ENCODE results near the gene RANBP17. TPM values are rescaled to one million over a fixed set of nuclear protein-coding genes. Genes with fewer than 3 reads are reported as not detected.
"Not testable (repeated sequence)": the region's sequence is repeated elsewhere in the genome, so short reads cannot be mapped to it uniquely, and the experiment has no call there.

The RANBP17 gene
- total RNA-seq, 4 donors from 2014 or later: 10.2 to 13.8 (median 10.9) TPM

DNA sequence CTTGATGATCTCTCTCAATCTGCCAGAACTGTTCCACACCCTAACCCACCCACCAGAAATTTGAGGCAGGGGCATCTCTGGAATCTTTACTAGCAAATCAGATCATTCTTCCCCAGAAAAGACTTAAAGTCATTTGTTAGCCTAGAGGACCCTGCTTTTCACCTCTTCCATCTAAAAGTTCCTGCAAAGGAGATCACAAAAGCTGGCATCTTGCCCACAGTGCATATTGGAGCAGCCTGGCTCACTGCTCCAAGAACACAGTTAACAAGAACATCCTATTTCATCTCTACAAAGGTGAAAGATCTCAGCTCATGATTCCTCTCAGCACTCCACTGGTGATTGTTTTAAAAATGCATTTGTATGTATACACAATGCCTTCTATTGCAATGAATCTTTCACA, 42.0 kb upstream of the RANBP17 start:
- TF ChIP-seq EP300 (IDR thresholded peaks at IDR 0.05; ENCODE audit: low read depth) (no peak), POLR2A (IDR thresholded peaks at IDR 0.05) (no peak), POLR2AphosphoS5 (IDR thresholded peaks at IDR 0.05) (no peak)
- TF ChIP-seq, protein P1, sequence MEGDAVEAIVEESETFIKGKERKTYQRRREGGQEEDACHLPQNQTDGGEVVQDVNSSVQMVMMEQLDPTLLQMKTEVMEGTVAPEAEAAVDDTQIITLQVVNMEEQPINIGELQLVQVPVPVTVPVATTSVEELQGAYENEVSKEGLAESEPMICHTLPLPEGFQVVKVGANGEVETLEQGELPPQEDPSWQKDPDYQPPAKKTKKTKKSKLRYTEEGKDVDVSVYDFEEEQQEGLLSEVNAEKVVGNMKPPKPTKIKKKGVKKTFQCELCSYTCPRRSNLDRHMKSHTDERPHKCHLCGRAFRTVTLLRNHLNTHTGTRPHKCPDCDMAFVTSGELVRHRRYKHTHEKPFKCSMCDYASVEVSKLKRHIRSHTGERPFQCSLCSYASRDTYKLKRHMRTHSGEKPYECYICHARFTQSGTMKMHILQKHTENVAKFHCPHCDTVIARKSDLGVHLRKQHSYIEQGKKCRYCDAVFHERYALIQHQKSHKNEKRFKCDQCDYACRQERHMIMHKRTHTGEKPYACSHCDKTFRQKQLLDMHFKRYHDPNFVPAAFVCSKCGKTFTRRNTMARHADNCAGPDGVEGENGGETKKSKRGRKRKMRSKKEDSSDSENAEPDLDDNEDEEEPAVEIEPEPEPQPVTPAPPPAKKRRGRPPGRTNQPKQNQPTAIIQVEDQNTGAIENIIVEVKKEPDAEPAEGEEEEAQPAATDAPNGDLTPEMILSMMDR (IDR thresholded peaks at IDR 0.05): no peak
- H3K4me1 ChIP-seq: peaks cover 0 to 4% (median 0%) of the 10 kb centered on the region in 4 donors
- no peak for DNase-seq
- in situ Hi-C loops (cut with MboI; ENCODE audit: low pct_ligation_motif_present in 1 of 4, low pct_unique_long_range_greater_than_20kb in 1 of 4, low sequenced_read_pairs in 3 of 4) (loop anchor here in 2 of 4 donors (25.0 kb wide), 1 partner anchor 517 kb away; no protein-coding TSS in a partner anchor), intact Hi-C loops (cut with DNase I; ENCODE audit: low total_unique reads) (no loop called here)
- no peaks in the 10 kb centered on the region for H3K27me3 ChIP-seq
- H3K4me3 ChIP-seq: no peak overlapping the region
- H3K36me3 ChIP-seq: no peaks in the 10 kb centered on the region
- H3K9me3 ChIP-seq: no peaks in the 10 kb centered on the region
- H3K27ac ChIP-seq: no peak overlapping the region

DNA sequence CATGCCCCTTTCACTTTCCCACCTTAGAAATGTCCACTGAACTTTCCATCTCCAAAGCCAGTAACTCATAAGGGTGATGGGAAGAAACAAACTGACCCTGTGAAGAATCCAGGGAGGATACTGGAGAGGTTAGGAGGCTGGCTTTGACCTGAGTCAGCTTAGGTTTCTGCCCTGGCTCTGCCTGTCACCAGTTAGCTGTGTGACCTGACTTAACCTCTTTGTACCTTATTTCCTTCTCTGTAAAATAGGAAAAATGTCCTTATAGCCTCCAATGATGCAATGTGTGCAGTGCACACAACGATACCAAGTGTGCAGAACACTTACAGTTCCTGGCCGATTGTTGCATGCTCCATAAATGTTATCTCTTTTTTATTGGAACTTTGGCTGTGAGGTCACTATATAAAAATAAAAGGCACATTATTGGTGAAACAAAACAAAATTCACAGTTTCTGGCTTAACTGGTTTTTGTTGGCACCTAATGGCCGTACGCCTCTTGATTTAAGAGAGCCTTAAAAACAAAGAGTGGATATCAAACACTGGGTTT, 40.5 kb upstream of the RANBP17 start:
- H3K36me3 ChIP-seq: no peaks in the 10 kb centered on the region
- in situ Hi-C loops (cut with MboI; ENCODE audit: low pct_ligation_motif_present in 1 of 4, low pct_unique_long_range_greater_than_20kb in 1 of 4, low sequenced_read_pairs in 3 of 4) (loop anchor here in 2 of 4 donors (25.0 kb wide), 1 partner anchor 516 kb away; no protein-coding TSS in a partner anchor), intact Hi-C loops (cut with DNase I; ENCODE audit: low total_unique reads) (no loop called here)
- H3K4me1 ChIP-seq: peaks cover 0 to 4% (median 0%) of the 10 kb centered on the region in 4 donors
- H3K27ac ChIP-seq: no peak overlapping the region
- TF ChIP-seq POLR2A (IDR thresholded peaks at IDR 0.05) (no peak), POLR2AphosphoS5 (IDR thresholded peaks at IDR 0.05) (no peak), EP300 (IDR thresholded peaks at IDR 0.05; ENCODE audit: low read depth) (no peak)
- TF ChIP-seq, protein P1 (IDR thresholded peaks at IDR 0.05): no peak
- no peak overlapping the region for H3K4me3 ChIP-seq
- DNase-seq: no peak
- no peaks in the 10 kb centered on the region for H3K27me3 ChIP-seq
- no peaks in the 10 kb centered on the region for H3K9me3 ChIP-seq
- WGBS, 2 donors (ENCODE audit: low coverage in 1 of 2): 46 to 55% methylated on average over 4 of the region's 4 CpGs

DNA sequence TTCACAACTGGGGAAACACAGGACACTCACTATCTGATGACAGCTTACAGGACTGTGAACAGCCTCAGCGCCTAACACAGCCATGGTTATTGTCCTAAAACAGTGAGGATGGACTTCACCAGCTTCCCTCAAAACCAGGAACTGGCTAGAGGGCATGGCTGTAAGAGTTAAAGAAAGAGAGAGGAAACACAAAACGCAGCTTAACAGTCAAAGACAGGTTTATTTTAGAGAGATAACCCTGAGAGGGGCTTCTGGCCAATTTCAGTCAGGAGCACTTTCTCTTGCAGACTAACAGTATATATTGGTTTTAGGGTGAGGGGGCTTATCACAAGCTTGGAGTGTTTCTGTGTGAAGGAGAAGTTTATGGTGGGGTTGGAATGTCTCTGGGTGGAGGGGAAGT, 35.7 kb upstream of the RANBP17 start:
- peaks cover 0 to 2% (median 0%) of the 10 kb centered on the region in 4 donors for H3K4me1 ChIP-seq
- no peak overlapping the region for H3K27ac ChIP-seq
- 77 to 78% methylated on average over 1 to 2 of the region's 2 CpGs for WGBS, 2 donors (ENCODE audit: low coverage in 1 of 2)
- TF ChIP-seq POLR2A (IDR thresholded peaks at IDR 0.05) (no peak), EP300 (IDR thresholded peaks at IDR 0.05; ENCODE audit: low read depth) (no peak), POLR2AphosphoS5 (IDR thresholded peaks at IDR 0.05) (no peak)
- TF ChIP-seq, protein P1 (IDR thresholded peaks at IDR 0.05): no peak
- in situ Hi-C loops (cut with MboI; ENCODE audit: low pct_ligation_motif_present in 1 of 4, low pct_unique_long_range_greater_than_20kb in 1 of 4, low sequenced_read_pairs in 3 of 4) (no loop called here), intact Hi-C loops (cut with DNase I; ENCODE audit: low total_unique reads) (no loop called here)
- H3K9me3 ChIP-seq: no peaks in the 10 kb centered on the region
- no peaks in the 10 kb centered on the region for H3K36me3 ChIP-seq
- no peak for DNase-seq
- no peaks in the 10 kb centered on the region for H3K27me3 ChIP-seq
- no peak overlapping the region for H3K4me3 ChIP-seq

DNA sequence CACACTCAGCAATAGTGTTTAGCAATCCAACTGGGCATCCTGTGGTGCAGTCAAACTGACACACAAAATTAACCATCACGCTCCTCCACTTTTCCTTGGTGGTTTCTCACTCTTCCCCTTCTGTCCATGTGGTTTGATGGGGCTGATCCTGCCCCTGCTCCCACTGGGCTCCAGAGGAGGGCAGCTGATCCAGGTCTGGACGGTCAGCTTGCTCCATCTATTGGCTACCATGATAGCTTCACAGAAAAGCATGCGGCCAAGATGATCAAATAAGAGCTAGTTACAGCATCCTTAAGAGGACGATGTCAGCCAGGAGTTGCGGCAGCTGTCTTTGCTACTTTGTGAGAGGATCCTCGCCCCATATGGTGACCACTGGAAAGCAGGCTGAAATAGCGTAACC, 29.6 kb upstream of the RANBP17 start:
- Histone ChIP-seq H3K4me3 (no peak overlapping the region), H3K4me1 (no peaks in the 10 kb centered on the region), H3K27ac (no peak overlapping the region), H3K36me3 (no peaks in the 10 kb centered on the region), H3K27me3 (no peaks in the 10 kb centered on the region), H3K9me3 (no peaks in the 10 kb centered on the region)
- no peak for DNase-seq
- TF ChIP-seq POLR2A (IDR thresholded peaks at IDR 0.05) (no peak), POLR2AphosphoS5 (IDR thresholded peaks at IDR 0.05) (no peak), EP300 (IDR thresholded peaks at IDR 0.05; ENCODE audit: low read depth) (no peak)
- TF ChIP-seq, protein P1 (IDR thresholded peaks at IDR 0.05): no peak
- intact Hi-C loops (cut with DNase I; ENCODE audit: low total_unique reads) (no loop called here), in situ Hi-C loops (cut with MboI; ENCODE audit: low pct_ligation_motif_present in 1 of 4, low pct_unique_long_range_greater_than_20kb in 1 of 4, low sequenced_read_pairs in 3 of 4) (no loop called here)
- 81 to 100% methylated on average over 1 to 7 of the region's 7 CpGs for WGBS, 2 donors (ENCODE audit: low coverage in 1 of 2)

DNA sequence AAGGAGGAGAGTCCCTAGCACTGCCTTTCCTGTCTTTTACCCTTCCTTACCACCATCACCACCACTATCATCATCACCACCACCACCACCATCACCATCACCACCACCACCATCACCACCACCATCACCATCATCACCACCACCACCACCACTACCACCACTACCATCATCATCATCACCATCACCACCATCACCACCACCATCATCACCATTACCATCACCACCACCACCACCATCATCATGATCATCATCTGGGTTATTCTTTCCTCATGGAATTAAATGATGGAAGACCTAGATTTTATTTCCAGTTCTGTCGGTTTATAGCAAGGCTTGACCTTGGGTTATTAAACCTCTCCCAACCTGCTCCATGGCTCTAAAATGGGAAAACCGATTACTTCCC, 27.8 kb upstream of the RANBP17 start:
- H3K9me3 ChIP-seq; H3K4me1 ChIP-seq; intact Hi-C loops (cut with DNase I; ENCODE audit: low total_unique reads); DNase-seq; in situ Hi-C loops (cut with MboI; ENCODE audit: low pct_ligation_motif_present in 1 of 4, low pct_unique_long_range_greater_than_20kb in 1 of 4, low sequenced_read_pairs in 3 of 4); H3K4me3 ChIP-seq; H3K27ac ChIP-seq; H3K27me3 ChIP-seq; H3K36me3 ChIP-seq: not testable (repeated sequence)
- WGBS, 2 donors (ENCODE audit: low coverage in 1 of 2): 82 to 100% methylated on average over 1 to 2 of the region's 2 CpGs
